H1 (cell line): ENCODE results near the gene MED12L. TPM values are rescaled to one million over a fixed set of nuclear protein-coding genes. Genes with fewer than 3 reads are reported as not detected.

Source experiments
- USF2 ChIP-seq: IDR thresholded peaks from 2 replicates; pipeline ENCODE4 v1.6.1; 2011; ENCODE audit warnings: low read length, improper control_type of control experiment
- polyA plus RNA-seq, 7 experiments: library from polyadenylated mRNA; depleted of rRNA in 3 of 7; stranded (reverse) in 5 of 7; unstranded in 2 of 7; fragments of >200 nt in 5 of 7; fragments of 200-250 nt in 2 of 7; gene quantifications; 1 replicate in 5 of 7; 2 replicates in 1 of 7; 4 replicates in 1 of 7; pipeline versions ENCODE4 v1.2.1 to v1.2.3, GENCODE V29; 2011 to 2013; ENCODE audit warnings: missing spikeins in 2 of 7, mixed read lengths in 2 of 7
- total RNA-seq: library from RNA; stranded (reverse); fragmentation: NEBNext Ultra II Directional; extraction: Animal tissue kit (Norgen Biotek cat#: 25700); gene quantifications from 2 replicates; pipeline ENCODE4 v1.2.1, GENCODE V29; 2021

The MED12L gene
- total and polyA plus RNA-seq, 2 of the 8 experiments (the other 6 are each of a cell fraction or from before 2014, with no cell fraction given): 3.6 to 26.2 TPM

- no peak for TF ChIP-seq USF2
These were observed 243.9 kb downstream of the MED12L start, which contains the start of gene P2RY13 (continued) for GRCh38 chr3:151329363-151329762.
